Mucosa of rectum (tissue), 2 donors: ENCODE results near the gene PPA1.
"Not testable (repeated sequence)": the region's sequence is repeated elsewhere in the genome, so short reads cannot be mapped to it uniquely, and the experiment has no call there.

ENCODE experiments used
- H3K27ac ChIP-seq, 2 donors: one replicate each; pipeline ENCODE4 v1.7.0; 2013; ENCODE audit warnings: inconsistent platforms in 2 of 2, low read depth in 2 of 2, low read length in 2 of 2
- H3K27me3 ChIP-seq, 2 donors: one replicate each; pipeline ENCODE4 v1.7.0; 2013; ENCODE audit warnings: low read length in 2 of 2; ENCODE audit not compliant: control insufficient read depth in 2 of 2, insufficient read depth in 2 of 2
- H3K36me3 ChIP-seq, 2 donors: one replicate each; pipeline ENCODE4 v1.7.0; 2013; ENCODE audit warnings: low read length in 2 of 2; ENCODE audit not compliant: control insufficient read depth in 2 of 2, insufficient read depth in 2 of 2
- H3K4me1 ChIP-seq, 2 donors: one replicate each; pipeline ENCODE4 v1.7.0; 2013; ENCODE audit warnings: low read length in 2 of 2, mild to moderate bottlenecking in 1 of 2; ENCODE audit not compliant: control insufficient read depth in 2 of 2, insufficient read depth in 2 of 2
- H3K4me3 ChIP-seq, 2 donors: one replicate each; pipeline ENCODE4 v1.7.0; 2013; ENCODE audit warnings: low read length in 2 of 2
- H3K9ac ChIP-seq, 2 donors: one replicate each; pipeline ENCODE4 v1.7.0; 2013; ENCODE audit warnings: low read length in 2 of 2, low read depth in 1 of 2, mild to moderate bottlenecking in 1 of 2
- H3K9me3 ChIP-seq, 2 donors: one replicate each; pipeline ENCODE4 v1.7.0; 2013; ENCODE audit warnings: low read length in 2 of 2; ENCODE audit not compliant: control insufficient read depth in 2 of 2
- donor health status: healthy.
- donor health status: Normal muscosa, but diverticular disease.

The PPA1 gene

DNA sequence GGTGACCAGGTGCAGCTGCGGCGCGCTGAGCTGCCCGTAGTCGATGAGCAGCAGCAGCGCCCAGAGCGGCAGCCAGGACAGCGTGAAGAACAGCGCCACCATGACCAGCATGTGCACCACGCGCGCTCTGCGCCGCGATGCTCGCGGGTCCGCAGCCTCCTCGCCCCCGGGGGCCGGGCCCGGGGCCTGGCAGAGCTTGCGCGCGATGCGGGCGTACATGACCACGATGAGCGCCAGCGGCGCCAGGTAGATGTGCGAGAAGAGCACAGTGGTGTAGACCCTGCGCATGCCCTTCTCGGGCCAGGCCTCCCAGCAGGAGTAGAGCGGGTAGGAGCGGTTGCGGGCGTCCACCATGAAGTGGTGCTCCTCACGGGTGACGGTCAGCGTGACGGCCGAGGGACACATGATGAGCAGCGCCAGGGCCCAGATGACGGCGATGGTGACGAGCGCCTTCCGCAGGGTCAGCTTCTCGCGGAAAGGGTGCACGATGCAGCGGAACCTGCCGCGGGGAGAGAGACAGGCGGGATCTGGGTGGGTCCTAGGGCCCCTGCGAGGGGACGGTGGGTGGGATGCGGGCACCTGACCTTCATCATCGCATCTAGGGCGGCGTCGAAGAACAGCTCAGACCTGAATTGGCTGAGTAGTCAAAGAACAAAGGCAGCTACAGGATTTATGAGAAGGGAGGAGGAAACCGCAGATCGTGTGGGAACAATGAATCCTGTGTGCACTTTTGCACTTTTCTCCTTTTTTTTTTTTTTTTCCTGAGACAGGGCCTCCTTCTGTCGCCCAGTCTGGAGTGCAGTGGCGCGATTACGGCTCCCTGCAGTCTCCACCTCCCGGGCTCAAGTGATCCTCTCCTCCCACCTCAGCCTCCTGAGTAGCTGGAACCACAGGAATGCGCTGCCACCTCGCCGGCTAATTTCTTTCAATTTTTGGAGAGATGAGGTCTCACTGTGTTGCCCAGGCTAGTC lies 22.4 kb upstream of the PPA1 start:
- H3K9ac ChIP-seq = no peak overlapping the region
- peaks cover 0 to 7% of the 10 kb centered on the region in 2 donors for H3K4me1 ChIP-seq
- no peaks in the 10 kb centered on the region for H3K36me3 ChIP-seq
- peak overlapping the region in 1 of 2 donors; percentile 9 for H3K4me3 ChIP-seq
- H3K27me3 ChIP-seq = peaks cover 0 to 2% of the 10 kb centered on the region in 2 donors
- no peaks in the 10 kb centered on the region for H3K9me3 ChIP-seq
- H3K27ac ChIP-seq = peak overlapping the region in 1 of 2 donors; percentile 58

DNA sequence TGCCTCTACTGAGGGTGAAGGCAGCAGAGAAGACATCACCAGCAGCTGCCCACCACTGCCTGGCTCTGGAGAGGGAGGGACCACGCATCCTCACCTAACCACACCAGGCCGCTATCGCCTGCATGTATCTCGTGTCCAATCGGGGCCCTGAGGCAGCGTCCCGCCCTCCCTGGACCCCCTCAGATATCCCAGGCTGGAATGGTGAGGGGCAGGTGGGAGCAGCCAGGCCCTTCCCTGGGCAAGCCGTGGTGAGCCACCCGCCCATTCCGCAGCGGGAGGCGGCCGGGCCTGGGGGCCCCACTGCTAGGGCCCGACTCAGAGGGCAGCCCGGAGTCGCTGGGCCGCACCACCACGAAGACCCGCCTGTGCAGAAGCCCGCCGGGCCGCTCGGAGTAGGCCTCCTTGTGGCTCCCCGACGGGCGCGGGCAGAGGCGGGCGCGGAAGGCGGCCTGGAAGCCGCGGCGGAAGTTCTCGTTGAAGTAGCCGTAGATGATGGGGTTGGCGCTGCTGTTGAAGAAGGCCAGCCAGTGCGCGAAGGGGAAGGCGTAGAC lies 21.6 kb upstream of the PPA1 start:
- H3K36me3 ChIP-seq = no peaks in the 10 kb centered on the region
- no peaks in the 10 kb centered on the region for H3K9me3 ChIP-seq
- H3K4me3 ChIP-seq = no peak overlapping the region
- peaks cover 0 to 7% of the 10 kb centered on the region in 2 donors for H3K4me1 ChIP-seq
- no peak overlapping the region for H3K9ac ChIP-seq
- H3K27me3 ChIP-seq = peaks cover 0 to 2% of the 10 kb centered on the region in 2 donors
- no peak overlapping the region for H3K27ac ChIP-seq

DNA sequence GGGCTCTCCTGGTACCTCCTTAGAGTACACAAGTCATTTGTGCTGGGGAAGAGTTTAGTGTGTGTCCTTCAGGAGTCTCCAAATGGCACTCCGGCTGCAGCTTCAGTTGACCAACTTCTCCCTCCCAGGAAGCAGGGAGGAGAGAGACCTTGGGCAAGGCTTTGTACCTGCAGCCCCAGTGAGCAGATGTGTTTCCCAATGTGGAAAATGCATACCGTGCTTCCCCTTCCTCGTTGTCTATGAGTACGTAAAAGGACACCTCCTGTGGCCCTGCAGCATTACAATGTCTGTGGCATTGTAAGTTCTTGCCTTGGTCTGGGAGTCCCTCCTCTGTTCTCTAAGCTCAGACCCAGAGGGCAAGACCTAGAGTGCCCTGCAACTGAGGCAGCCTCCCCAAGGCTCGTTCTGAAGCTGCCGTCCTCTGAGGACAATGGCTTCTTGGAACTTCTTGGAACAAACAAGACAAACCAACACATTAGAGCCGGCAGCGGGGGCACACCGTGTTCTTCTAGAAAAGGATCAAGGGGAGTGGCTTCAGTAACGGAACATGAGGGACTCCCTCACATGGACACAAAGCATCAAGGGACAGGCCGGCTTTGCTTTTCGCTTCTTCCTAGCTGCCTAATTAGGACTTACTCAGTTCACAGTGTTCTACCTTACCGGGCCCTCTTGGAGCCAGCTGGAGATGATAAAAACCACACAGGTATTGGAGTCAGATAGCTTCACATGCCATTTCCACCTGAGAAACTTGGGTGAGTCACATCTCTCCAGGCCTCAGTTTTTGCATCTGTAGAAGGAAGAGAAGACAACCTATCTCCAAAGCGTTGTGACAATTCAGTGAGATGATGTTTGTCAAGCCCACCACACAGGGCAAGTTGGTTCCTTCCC lies 20.9 kb upstream of the PPA1 start:
- no peak overlapping the region for H3K27ac ChIP-seq

DNA sequence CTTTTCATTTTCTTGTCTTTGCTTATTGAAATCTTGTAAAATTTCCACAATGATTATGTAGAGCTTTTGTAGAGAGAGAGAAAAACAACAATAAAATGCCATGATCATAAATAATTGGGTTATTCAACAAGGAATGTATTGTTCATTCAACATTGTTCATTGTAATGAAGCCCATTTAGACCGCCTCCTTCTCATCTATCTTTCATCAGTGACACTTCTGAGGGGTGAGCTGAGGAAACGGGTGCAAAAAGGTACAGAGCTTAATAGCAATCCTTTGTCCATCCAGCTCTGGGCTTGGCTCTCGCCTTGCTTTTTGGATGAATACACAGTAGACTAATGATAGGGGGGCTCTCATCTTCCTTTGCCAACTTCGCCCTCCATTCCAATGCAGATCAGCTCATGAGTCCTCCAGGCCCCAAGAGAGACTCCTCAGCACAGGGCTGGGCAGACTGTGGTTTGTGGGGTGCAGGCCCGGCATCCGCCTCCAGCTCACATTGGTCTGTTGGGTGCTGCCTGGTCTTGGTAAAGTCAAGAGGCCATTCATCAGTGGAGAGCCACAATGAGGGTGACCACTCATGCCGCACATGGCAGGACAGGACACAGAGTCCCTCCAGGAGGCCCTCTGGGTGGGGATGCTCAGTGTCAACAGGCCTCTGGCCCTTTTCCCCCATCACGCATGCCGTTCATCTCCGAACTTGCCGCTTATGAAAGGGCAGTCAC lies 17.9 kb upstream of the PPA1 start:
- H3K9ac ChIP-seq = no peak overlapping the region
- peaks cover 0 to 2% of the 10 kb centered on the region in 2 donors for H3K27me3 ChIP-seq

More for the DNA sequence above, 20.9 kb upstream of the PPA1 start:
- Histone ChIP-seq H3K9ac (no peak overlapping the region), H3K36me3 (no peaks in the 10 kb centered on the region), H3K4me1 (peaks cover 0 to 7% of the 10 kb centered on the region in 2 donors), H3K4me3 (no peak overlapping the region), H3K27me3 (peaks cover 0 to 2% of the 10 kb centered on the region in 2 donors), H3K9me3 (no peaks in the 10 kb centered on the region)

DNA sequence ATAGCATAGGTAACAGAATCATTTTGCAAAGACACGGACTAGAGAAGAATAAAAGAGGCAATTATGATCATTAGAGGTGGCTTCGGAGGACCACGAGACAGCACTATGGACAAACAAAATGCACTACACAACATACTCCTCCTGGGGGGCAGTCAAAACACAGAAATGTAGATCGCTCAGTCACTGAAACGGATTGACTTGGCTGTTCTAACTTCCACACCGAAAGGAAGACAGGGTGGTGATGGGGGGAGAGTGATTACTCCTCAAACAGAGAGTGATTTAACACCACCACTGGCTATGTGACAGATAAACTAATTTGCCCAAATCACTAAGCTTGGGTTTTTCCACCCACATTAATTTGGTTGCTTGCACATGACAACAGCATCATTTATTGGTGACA lies 14.1 kb upstream of the PPA1 start:
- Histone ChIP-seq H3K4me3 (no peak overlapping the region), H3K9me3 (no peaks in the 10 kb centered on the region), H3K36me3 (no peaks in the 10 kb centered on the region), H3K4me1 (no peaks in the 10 kb centered on the region), H3K9ac (no peak overlapping the region), H3K27ac (no peak overlapping the region), H3K27me3 (no peaks in the 10 kb centered on the region)

More for the DNA sequence above, 17.9 kb upstream of the PPA1 start:
- Histone ChIP-seq H3K9me3 (no peaks in the 10 kb centered on the region), H3K36me3 (no peaks in the 10 kb centered on the region), H3K4me1 (peaks cover 0 to 7% of the 10 kb centered on the region in 2 donors), H3K27ac (no peak overlapping the region), H3K4me3 (no peak overlapping the region)

DNA sequence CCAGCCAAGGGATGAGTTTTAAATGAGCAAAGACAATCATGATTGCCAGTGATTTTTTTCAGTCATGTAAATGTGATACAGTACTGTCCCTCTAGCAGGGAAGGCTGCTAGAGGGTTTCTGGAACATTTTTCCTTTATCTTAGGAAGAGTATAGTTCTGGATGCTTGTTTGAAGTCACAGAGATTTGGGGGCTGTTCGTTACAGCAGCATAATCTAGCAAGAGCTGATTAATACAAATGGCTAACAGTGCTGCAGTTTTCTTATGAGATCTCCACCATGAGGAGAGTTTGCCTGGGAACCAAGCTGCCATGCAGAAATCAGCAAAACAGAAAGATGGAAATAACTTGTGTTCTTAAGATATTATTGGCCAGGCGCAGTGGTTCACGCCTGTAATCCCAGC lies 7.9 kb upstream of the PPA1 start:
- no peaks in the 10 kb centered on the region for H3K9me3 ChIP-seq

DNA sequence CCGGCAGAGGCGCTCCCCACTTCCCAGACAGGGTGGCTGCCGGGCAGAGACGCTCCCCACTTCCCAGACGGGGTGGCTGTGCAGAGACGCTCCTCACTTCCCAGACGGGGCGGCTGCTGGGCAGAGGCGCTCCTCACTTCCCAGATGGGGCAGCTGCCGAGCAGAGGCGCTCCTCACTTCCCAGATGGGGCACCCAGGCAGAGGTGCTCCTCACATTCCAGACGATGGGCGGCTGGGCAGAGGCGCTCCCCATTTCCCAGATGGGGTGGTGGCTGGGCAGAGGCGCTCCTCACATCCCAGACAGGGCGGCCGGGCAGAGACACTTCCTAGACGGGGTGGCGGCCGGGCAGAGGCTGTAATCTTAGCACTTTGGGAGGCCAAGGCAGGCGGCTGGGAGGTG lies 6.8 kb upstream of the PPA1 start:
- H3K4me1 ChIP-seq, H3K4me3 ChIP-seq, H3K27ac ChIP-seq, H3K9me3 ChIP-seq, H3K9ac ChIP-seq, H3K36me3 ChIP-seq, H3K27me3 ChIP-seq: not testable (repeated sequence)

More for the DNA sequence above, 7.9 kb upstream of the PPA1 start:
- H3K4me3 ChIP-seq = no peak overlapping the region
- H3K4me1 ChIP-seq = no peaks in the 10 kb centered on the region
- H3K27me3 ChIP-seq = no peaks in the 10 kb centered on the region
- H3K36me3 ChIP-seq = no peaks in the 10 kb centered on the region
- H3K9ac ChIP-seq = no peak overlapping the region
- H3K27ac ChIP-seq = no peak overlapping the region

DNA sequence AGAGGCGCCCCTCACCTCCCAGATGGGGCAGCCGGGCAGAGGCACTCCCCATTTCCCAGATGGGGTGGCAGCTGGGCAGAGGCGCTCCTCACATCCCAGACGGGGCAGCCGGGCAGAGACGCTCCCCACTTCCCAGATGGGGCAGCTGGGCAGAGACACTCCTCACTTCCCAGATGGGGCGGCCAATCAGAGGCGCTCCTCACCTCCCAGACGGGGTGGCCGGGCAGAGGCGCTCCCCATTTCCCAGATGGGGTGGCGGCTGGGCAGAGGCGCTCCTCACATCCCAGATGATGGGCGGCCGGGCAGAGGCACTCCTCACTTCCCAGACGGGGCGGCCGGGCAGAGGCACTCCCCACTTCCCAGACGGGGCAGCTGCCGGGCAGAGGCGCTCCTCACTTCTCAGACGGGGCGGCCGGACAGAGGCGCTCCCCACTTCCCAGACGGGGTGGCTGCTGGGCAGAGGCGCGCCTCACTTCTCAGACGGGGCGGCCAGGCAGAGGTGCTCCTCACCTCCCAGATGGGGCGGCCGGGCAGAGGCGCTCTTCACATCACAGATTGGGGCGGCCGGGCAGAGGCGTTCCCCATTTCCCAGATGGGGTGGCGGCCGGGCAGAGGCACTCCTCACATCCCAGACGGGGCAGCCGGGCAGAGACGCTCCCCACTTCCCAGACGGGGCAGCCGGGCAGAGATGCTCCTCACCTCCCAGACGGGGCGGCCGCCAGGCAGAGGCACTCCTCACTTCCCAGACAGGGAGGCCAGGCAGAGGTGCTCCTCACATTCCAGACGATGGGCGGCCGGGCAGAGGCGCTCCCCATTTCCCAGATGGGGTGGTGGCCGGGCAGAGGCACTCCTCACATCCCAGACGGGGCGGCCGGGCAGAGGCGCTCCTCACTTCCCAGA lies 6.1 kb upstream of the PPA1 start:
- H3K9ac ChIP-seq, H3K27me3 ChIP-seq, H3K4me1 ChIP-seq, H3K27ac ChIP-seq, H3K9me3 ChIP-seq, H3K36me3 ChIP-seq, H3K4me3 ChIP-seq: not testable (repeated sequence)

DNA sequence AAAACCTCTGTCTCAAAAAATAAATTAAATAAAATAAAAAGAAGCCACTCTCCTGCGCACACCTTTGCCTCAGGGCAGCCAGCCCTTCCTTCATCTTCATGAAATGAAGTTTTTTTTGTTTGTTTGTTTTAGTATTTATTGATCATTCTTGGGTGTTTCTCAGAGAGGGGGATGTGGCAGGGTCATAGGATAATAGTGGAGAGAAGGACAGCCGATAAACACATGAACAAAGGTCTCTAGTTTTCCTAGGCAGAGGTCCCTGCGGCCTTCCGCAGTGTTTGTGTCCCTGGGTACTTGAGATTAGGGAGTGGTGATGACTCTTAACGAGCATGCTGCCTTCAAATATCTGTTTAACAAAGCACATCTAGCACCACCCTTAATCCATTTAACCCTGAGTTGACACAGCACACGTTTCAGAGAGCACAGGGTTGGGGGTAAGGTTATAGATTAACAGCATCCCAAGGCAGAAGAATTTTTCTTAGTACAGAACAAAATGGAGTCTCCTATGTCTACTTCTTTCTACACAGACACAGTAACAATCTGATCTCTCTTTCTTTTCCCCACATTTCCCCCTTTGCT lies 4.8 kb upstream of the PPA1 start:
- not testable (repeated sequence) for H3K27ac ChIP-seq, H3K9me3 ChIP-seq, H3K4me1 ChIP-seq, H3K9ac ChIP-seq, H3K36me3 ChIP-seq, H3K4me3 ChIP-seq, H3K27me3 ChIP-seq
